Fibroblast of mammary gland (primary cell): ENCODE measurements around the gene TRIM51.
"Not testable (repeated sequence)": the region's sequence is repeated elsewhere in the genome, so short reads cannot be mapped to it uniquely, and the experiment has no call there.

Experiments
- DNase-seq: peaks from one replicate; pipeline ENCODE4 v3.0.0-alpha.2; 2010; ENCODE audit warnings: low read depth
- H3K4me3 ChIP-seq: 2 replicates; pipeline ENCODE4 v1.5.1; 2011; ENCODE audit warnings: low read depth, mild to moderate bottlenecking, low read length, moderate library complexity; ENCODE audit not compliant: control insufficient read depth
- TF ChIP-seq, protein P1 (sequence below): conservative IDR thresholded peaks from 2 replicates; pipeline ENCODE4 v1.5.1; 2011; ENCODE audit warnings: low read depth, low read length, inconsistent platforms; ENCODE audit not compliant: control insufficient read depth, insufficient read depth

TRIM51 gene, protein sequence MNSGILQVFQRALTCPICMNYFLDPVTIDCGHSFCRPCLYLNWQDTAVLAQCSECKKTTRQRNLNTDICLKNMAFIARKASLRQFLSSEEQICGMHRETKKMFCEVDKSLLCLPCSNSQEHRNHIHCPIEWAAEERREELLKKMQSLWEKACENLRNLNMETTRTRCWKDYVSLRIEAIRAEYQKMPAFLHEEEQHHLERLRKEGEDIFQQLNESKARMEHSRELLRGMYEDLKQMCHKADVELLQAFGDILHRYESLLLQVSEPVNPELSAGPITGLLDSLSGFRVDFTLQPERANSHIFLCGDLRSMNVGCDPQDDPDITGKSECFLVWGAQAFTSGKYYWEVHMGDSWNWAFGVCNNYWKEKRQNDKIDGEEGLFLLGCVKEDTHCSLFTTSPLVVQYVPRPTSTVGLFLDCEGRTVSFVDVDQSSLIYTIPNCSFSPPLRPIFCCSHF

DNA sequence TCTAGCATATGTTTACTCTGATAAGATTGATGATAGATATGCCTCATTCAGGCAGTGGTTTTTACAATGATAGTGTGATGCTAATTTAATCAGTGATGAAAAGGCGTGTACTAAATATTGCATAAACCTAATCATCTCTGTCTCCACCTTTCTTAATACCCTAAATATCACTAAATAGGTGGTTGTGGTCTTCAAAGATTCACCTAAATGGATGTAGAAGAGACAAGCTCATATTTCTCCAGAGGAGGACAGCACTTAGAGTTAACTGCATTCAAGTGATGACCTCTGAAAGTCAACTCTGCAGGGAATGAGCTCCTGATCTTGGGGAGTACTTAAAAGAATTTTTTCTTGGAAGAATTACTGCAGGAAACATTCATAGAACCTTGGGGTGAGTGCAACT lies at the start of gene TRIM51:
Gene TRIM51 (plus strand): TSS at position 301 of the 400 bp plus-strand sequence. CDS start 2,132 bp downstream, outside the sequence.
- DNase-seq, H3K4me3 ChIP-seq: not testable (repeated sequence)

DNA sequence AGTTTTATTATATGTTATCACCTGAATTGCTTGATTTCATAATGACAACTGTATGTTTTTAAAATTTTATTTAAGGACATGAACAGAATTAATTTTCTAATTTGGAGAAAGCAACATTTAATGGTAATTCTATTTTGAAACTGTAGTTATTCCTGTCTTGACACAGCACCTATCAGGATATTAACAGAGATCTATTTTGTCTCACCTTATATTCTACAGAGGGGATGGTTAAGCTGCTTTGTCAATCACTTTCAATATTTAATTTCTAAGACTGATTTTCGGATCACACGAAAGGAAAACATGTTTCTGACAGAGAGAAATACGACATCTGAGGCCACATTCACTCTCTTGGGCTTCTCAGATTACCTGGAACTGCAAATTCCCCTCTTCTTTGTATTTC lies 44.6 kb upstream of the TRIM51 start, which contains the start of gene OR5D16:
Gene OR5D16 (plus strand): TSS at position 301 of the 400 bp plus-strand sequence. CDS start 0 bp downstream, at position 301.
- no peak for DNase-seq
- no peak within 1 kb of the TSS for H3K4me3 ChIP-seq
- TF ChIP-seq, protein P1, sequence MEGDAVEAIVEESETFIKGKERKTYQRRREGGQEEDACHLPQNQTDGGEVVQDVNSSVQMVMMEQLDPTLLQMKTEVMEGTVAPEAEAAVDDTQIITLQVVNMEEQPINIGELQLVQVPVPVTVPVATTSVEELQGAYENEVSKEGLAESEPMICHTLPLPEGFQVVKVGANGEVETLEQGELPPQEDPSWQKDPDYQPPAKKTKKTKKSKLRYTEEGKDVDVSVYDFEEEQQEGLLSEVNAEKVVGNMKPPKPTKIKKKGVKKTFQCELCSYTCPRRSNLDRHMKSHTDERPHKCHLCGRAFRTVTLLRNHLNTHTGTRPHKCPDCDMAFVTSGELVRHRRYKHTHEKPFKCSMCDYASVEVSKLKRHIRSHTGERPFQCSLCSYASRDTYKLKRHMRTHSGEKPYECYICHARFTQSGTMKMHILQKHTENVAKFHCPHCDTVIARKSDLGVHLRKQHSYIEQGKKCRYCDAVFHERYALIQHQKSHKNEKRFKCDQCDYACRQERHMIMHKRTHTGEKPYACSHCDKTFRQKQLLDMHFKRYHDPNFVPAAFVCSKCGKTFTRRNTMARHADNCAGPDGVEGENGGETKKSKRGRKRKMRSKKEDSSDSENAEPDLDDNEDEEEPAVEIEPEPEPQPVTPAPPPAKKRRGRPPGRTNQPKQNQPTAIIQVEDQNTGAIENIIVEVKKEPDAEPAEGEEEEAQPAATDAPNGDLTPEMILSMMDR: no peak

DNA sequence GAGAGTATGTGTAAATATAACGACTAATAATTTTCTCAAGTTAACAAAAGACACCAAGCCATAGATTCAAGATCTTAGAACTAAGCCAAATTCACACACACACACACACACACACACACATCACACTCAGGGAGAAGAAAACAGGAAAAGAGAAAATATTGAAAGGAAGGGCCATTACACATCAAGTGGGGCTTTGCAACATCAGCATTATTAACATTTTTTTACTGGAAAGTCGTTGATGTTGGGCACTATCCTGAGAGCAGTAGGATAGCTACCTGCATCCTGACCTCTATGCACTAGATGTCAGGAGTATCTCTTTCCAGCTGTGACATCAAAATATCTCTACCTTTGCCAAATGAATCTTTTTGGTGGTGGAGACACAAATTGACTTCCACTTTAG lies 35.6 kb upstream of the TRIM51 start:
- no peak overlapping the region for H3K4me3 ChIP-seq
- DNase-seq: no peak
- TF ChIP-seq, protein P1: no peak

DNA sequence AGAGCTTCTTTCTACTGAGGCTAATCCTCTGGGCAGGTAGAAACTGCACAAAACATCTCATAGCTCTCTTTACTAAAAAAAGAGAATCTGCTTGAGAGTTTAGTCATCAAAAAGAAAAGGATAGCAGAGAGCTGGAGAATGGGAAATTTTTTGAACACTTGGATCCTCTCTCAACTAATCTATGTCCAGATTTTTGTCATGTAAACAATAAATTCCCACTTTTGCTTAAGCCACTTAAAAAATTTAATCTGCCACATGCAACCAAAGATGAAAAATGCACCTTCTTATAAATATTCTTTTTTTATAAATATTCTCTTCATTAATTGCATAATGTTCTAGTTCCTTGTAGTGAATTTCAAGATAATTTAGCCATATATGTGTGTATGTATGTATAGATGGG lies 34.1 kb upstream of the TRIM51 start:
- no peak overlapping the region for H3K4me3 ChIP-seq
- DNase-seq: no peak
- TF ChIP-seq, protein P1: no peak

DNA sequence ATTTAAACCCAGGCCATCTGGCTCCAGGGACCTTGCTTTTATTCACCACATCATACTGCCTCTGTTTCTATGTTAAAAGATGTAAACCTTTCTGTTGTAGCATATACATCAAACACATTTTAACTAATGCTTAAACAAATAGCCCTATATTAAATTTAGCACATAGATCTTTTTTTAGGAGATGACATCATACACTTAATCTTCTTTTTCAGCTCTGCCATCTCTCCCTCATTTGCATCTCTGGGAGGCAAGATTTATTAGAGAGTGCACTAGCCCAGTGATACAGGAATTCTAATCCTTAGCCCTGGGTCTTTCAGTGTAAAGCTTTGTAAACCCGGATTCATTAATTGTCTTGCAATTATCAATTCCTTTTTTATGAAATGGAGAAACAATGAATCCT lies 31.0 kb upstream of the TRIM51 start:
- no peak for DNase-seq
- H3K4me3 ChIP-seq: no peak overlapping the region
- TF ChIP-seq, protein P1: no peak

DNA sequence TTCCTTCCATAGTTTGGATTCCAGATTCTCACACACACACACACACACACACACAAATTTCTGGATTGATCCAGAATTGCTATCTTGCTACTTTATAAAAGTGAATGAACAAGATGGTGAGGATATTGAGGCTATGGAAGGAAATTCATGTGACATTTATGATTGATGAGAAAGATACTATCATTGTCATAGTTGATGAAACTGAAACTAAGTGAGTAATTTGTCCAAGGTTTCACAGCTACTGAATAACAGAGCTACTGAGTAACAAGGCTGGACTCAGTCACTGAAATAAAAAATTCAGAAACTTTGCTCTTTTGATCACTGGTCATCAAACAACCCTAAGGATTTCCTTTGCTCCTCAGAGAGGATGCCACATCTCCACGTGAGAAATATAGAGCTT lies 28.4 kb upstream of the TRIM51 start:
- no peak for DNase-seq
- TF ChIP-seq, protein P1: no peak
- H3K4me3 ChIP-seq: no peak overlapping the region

DNA sequence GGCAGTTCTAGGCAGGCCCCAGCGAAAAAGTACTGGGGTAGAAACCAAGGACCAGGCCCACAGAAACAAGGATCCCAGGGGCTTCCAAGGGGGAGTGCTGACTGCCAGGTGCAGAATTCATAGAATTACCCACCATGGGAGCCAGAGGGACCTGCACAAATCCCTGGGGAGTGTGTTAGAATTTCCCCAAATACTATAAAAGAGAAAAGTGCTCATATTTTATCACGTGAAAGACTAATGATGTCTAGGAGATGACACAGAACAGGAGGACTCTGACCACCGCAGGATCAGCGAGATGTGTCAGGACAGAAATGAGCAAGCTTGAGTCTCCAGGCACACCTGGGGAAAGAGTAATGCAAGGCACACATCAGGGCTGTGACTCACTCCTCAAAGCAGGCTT lies 15.7 kb upstream of the TRIM51 start:
- not testable (repeated sequence) for DNase-seq, H3K4me3 ChIP-seq

DNA sequence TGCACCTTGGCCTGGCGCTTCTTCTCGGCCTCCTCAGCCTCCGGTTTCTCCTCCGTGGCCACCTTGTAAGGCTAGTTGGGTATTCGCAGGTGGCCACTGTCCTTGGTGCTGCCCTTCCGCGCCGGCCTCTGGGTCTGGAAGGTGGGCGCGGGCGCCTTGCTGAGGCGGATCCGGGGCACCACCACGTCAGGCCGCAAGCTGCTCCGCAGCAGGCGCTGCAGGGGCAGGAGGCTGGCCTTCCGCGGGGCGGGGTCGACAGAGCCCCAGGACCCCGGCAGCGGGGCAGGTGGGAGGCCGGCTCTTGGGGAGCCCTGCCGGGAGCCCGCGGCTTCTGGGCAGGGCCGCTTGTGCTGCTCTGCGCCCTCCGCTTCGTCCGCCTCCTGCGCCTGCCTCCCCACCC lies 10.4 kb upstream of the TRIM51 start:
- H3K4me3 ChIP-seq, DNase-seq: not testable (repeated sequence)

DNA sequence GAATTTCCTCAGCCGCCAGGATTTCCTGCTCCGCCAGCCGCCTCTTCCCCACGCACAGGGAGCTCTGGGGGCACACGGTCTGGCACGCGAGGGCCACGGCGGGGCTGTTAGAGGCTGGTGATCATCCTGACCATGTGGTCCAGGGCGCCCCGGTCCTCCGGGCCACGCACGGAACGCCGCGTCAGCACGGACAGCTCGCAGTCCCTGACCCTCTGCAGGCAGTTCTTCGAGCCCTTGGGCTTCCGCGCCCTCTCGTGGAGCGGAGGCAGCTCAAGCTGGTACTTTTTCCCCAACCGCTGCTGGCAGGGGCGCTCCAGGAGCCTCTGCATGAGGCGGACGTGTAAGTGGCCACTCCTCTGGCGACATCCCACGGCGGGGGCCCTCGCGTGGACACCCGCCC lies 10.0 kb upstream of the TRIM51 start:
- not testable (repeated sequence) for DNase-seq, H3K4me3 ChIP-seq

DNA sequence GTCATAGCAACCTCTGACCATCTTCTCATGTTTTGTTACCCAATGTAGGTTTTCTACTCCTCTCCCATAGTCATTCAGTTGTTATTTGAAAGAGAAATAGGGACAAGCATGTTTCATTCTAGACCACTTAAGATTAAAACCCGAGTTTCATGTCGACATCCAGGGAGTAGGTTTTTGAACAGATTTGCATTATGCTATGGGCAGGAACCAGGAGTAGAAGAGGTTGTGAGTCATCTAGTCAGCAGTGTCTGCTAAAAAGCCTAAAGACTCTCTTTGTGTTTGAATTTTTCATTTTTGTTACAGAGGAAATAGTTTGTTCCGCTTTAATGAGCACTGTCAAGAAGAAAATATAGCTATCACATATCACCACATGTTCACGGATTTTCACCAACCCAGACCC lies 1.9 kb downstream of the TRIM51 start:
- not testable (repeated sequence) for H3K4me3 ChIP-seq, DNase-seq

DNA sequence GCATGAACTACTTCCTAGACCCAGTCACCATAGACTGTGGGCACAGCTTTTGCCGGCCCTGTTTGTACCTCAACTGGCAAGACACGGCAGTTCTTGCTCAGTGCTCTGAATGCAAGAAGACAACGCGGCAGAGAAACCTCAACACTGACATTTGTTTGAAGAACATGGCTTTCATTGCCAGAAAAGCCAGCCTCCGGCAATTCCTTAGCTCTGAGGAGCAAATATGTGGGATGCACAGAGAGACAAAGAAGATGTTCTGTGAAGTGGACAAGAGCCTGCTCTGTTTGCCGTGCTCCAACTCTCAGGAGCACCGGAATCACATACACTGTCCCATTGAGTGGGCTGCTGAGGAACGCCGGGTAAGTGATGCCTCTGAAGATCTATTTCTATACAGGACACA lies 2.4 kb downstream of the TRIM51 start:
- not testable (repeated sequence) for H3K4me3 ChIP-seq

More for the DNA sequence above, 2.4 kb downstream of the TRIM51 start:
- DNase-seq: not testable (repeated sequence)
